GM23338 (cell line): ENCODE measurements around the gene NXPH2.

Experiments used
- CREB1 ChIP-seq: fragments of 250-450 bp; sonication (Bioruptor Pico); IDR thresholded peaks from 2 replicates; pipeline ENCODE4 v1.5.0; 2020; ENCODE audit warnings: low read depth, mild to moderate bottlenecking, moderate library complexity
- CTCF ChIP-seq, 2 experiments: fragments of 200-600 bp in 1 of 2; sonication (generic) in 1 of 2; conservative IDR thresholded peaks; 2 replicates each; pipeline versions ENCODE4 v1.5.1 to v1.6.1; 2016 to 2017; ENCODE audit warnings: antibody characterized with exemption in 2 of 2, low read depth in 2 of 2, mild to moderate bottlenecking in 2 of 2, moderate library complexity in 1 of 2
- EZH2 ChIP-seq: fragments of 200-600 bp; sonication (generic); IDR thresholded peaks from one replicate; pipeline ENCODE4 v1.8.0; 2017; ENCODE audit warnings: antibody characterized with exemption, mild to moderate bottlenecking, low read depth; ENCODE audit not compliant: unreplicated experiment
- POLR2AphosphoS5 ChIP-seq: IDR thresholded peaks from 2 replicates; pipeline ENCODE4 v1.6.1; 2016; ENCODE audit warnings: antibody characterized with exemption, low read depth

GRCh38 chr2:138779406-138779780, 797 bp downstream of the NXPH2 start:
- TF ChIP-seq CTCF (conservative IDR thresholded peaks at IDR 0.05; ENCODE audit: low read depth in 2 of 2), result no peak
- no peak for TF ChIP-seq CREB1 (CRISPR knock-in tag)
- TF ChIP-seq EZH2, result no peak
- TF ChIP-seq POLR2AphosphoS5, result no peak
